Keratinocyte (primary cell): ENCODE results near the gene UVSSA. TPM values are rescaled to one million over a fixed set of nuclear protein-coding genes. Genes with fewer than 3 reads are reported as not detected.
"Not testable (repeated sequence)": the region's sequence is repeated elsewhere in the genome, so short reads cannot be mapped to it uniquely, and the experiment has no call there.

Experiments used
- DNase-seq: peaks from one replicate; pipeline ENCODE4 v3.0.0-alpha.2; 2011; ENCODE audit warnings: low read depth, missing footprints, low spot score
- FAIRE-seq: peaks from 2 replicates; lab custom pipeline; 2011; peaks lifted over from hg19 to GRCh38; lab: Jason Lieb, UNC
- H2AFZ ChIP-seq: 2 replicates; pipeline ENCODE4 v1.6.0; 2012; ENCODE audit warnings: low read length, control low read depth, inconsistent platforms; ENCODE audit not compliant: control insufficient read depth
- H3K27ac ChIP-seq: 2 replicates; pipeline ENCODE4 v1.5.1; 2011; ENCODE audit warnings: low read length; ENCODE audit not compliant: control insufficient read depth, insufficient read depth
- H3K27me3 ChIP-seq: 3 replicates; pipeline ENCODE4 v1.6.0; 2011; ENCODE audit warnings: low read length; ENCODE audit not compliant: control insufficient read depth, insufficient read depth; ENCODE audit errors: extremely low read depth
- H3K36me3 ChIP-seq, 2 experiments: 2 replicates in 1 of 2; 3 replicates in 1 of 2; pipeline ENCODE4 v1.5.1; 2011; ENCODE audit warnings: low read length in 2 of 2, mild to moderate bottlenecking in 1 of 2; ENCODE audit not compliant: control insufficient read depth in 2 of 2, insufficient read depth in 2 of 2; ENCODE audit errors: extremely low read depth in 1 of 2
- H3K4me1 ChIP-seq: 3 replicates; pipeline ENCODE4 v1.5.1; 2011; ENCODE audit warnings: low read length; ENCODE audit not compliant: control insufficient read depth, insufficient read depth; ENCODE audit errors: extremely low read depth
- H3K4me2 ChIP-seq: 3 replicates; pipeline ENCODE4 v1.6.0; 2011; ENCODE audit warnings: low read depth, low read length; ENCODE audit not compliant: control insufficient read depth, insufficient read depth; ENCODE audit errors: extremely low read depth
- H3K4me3 ChIP-seq, 3 experiments: fragments of 200-600 bp in 1 of 3; sonication (generic) in 1 of 3; 2 replicates in 2 of 3; 3 replicates in 1 of 3; pipeline ENCODE4 v1.5.1; 2011 to 2016; ENCODE audit warnings: low read length in 3 of 3, mild to moderate bottlenecking in 3 of 3, control low read depth in 2 of 3, inconsistent platforms in 1 of 3, low read depth in 1 of 3, mixed read lengths in 1 of 3, mixed run types in 1 of 3, moderate library complexity in 1 of 3; ENCODE audit not compliant: control insufficient read depth in 2 of 3, insufficient read depth in 2 of 3; ENCODE audit errors: extremely low read depth in 1 of 3
- H3K79me2 ChIP-seq: 2 replicates; pipeline ENCODE4 v1.6.0; 2012; ENCODE audit warnings: low read length; ENCODE audit not compliant: control insufficient read depth, insufficient read depth
- H3K9ac ChIP-seq: 3 replicates; pipeline ENCODE4 v1.6.0; 2011; ENCODE audit warnings: low read length; ENCODE audit not compliant: control insufficient read depth, insufficient read depth; ENCODE audit errors: extremely low read depth
- H3K9me1 ChIP-seq: 3 replicates; pipeline ENCODE4 v1.6.0; 2011; ENCODE audit warnings: low read length; ENCODE audit not compliant: control insufficient read depth, insufficient read depth; ENCODE audit errors: extremely low read depth
- H3K9me3 ChIP-seq: 2 replicates; pipeline ENCODE4 v1.5.1; 2012; ENCODE audit warnings: low read depth, low read length; ENCODE audit not compliant: control insufficient read depth
- H4K20me1 ChIP-seq: 3 replicates; pipeline ENCODE4 v1.6.0; 2011; ENCODE audit warnings: low read length; ENCODE audit not compliant: control insufficient read depth, insufficient read depth; ENCODE audit errors: extremely low read depth
- EZH2 ChIP-seq: IDR thresholded peaks from one replicate; pipeline ENCODE4 v1.6.1; 2012; ENCODE audit warnings: inconsistent platforms, mild to moderate bottlenecking, low read length, moderate library complexity
- dilution Hi-C: fragments of 300-500 bp; cut with MboI; formaldehyde crosslinking; loops from one replicate; pipeline ENCODE4 v1.7.0; 2020; ENCODE audit warnings: low sequenced_read_pairs; ENCODE audit not compliant: extremely low pct_ligation_motif_present
- polyA plus RNA-seq, 5 experiments: library from polyadenylated mRNA; depleted of rRNA in 3 of 5; stranded (reverse) in 3 of 5; stranded (forward) in 1 of 5; unstranded in 1 of 5; fragments of >200 nt; gene quantifications; 1 replicate in 1 of 5; 2 replicates in 3 of 5; 3 replicates in 1 of 5; pipeline versions ENCODE4 v1.2.1 to v1.2.3, GENCODE V29; 2011 to 2012; ENCODE audit warnings: missing spikeins in 2 of 5, low read depth in 1 of 5, low replicate concordance in 1 of 5
- TF ChIP-seq, protein P1 (sequence below), 3 experiments: IDR thresholded peaks in 1 of 3; conservative IDR thresholded peaks in 1 of 3; optimal IDR thresholded peaks in 1 of 3; 2 replicates in 2 of 3; 3 replicates in 1 of 3; pipeline versions ENCODE3 to v1.5.1; 2011; ENCODE audit warnings: low read length in 3 of 3, mild to moderate bottlenecking in 3 of 3, moderate library complexity in 2 of 3, control low read depth in 1 of 3, inconsistent platforms in 1 of 3; ENCODE audit not compliant: insufficient read depth in 2 of 3; ENCODE audit errors: extremely low read depth in 1 of 3

The UVSSA gene
- polyA plus RNA-seq, 1 donor (not counting 4 experiments of a cell fraction or from before 2014, with no cell fraction given), result 4.7 TPM

DNA sequence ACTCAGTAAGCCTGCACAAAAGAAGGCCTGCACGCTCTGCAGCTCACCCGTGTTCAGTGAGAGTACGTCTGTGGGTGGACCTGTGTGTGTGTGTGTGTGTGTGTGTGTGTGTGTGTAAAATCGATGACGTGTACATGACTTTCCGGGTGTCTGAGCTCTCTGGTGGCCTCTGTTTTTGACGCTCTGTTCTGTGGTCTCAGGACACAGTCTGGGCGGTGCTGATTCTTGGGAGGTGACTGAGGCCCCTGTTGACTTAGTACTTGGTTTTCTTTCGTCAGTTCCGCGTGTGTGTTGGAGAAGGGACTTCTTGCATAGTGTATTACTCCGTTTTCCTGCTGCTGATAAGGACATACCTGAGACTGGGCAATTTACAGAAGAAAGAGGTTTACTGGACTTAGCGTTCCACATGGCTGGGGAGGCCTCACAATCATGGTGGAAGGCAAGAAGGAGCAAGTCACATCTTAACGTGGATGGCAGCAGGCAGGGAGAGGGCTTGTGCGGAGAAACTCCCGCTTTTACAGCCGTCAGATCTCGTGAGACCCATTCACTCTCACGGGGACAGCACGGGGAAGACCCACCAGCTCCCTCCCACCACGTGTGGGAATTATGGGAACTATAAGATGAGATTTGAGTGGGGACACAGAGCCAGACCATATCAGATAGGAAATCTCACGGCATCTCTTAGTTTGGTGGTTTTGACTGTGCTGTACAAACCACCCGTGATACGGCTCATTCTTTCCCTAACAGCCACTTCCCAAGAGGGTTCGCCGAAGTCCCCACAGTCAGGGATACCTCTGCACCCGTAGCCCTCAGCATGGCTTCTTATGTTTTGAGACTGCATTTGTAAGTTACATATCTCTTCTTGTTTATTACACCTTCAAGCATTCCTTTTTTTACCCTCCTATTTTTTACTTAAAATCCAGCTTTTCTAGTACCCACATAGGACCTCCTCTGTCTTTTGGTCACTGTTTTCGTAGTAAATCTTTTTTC lies 24.5 kb downstream of the UVSSA start:
- Histone ChIP-seq H3K79me2 (no peaks in the 10 kb centered on the region), H3K4me1 (no peaks in the 10 kb centered on the region), H3K4me2 (no peak overlapping the region), H3K9me1 (no peaks in the 10 kb centered on the region), H3K27me3 (no peaks in the 10 kb centered on the region), H3K9ac (no peak overlapping the region), H3K36me3 (peaks cover 10 to 12% of the 10 kb centered on the region in 2 experiments), H3K27ac (no peak overlapping the region), H2AFZ (no peak overlapping the region), H4K20me1 (peaks cover 2% of the 10 kb centered on the region), H3K9me3 (no peaks in the 10 kb centered on the region), H3K4me3 (no peak overlapping the region)
- DNase-seq (no peak), FAIRE-seq (no peak)
- no peak for TF ChIP-seq EZH2
- TF ChIP-seq, protein P1, sequence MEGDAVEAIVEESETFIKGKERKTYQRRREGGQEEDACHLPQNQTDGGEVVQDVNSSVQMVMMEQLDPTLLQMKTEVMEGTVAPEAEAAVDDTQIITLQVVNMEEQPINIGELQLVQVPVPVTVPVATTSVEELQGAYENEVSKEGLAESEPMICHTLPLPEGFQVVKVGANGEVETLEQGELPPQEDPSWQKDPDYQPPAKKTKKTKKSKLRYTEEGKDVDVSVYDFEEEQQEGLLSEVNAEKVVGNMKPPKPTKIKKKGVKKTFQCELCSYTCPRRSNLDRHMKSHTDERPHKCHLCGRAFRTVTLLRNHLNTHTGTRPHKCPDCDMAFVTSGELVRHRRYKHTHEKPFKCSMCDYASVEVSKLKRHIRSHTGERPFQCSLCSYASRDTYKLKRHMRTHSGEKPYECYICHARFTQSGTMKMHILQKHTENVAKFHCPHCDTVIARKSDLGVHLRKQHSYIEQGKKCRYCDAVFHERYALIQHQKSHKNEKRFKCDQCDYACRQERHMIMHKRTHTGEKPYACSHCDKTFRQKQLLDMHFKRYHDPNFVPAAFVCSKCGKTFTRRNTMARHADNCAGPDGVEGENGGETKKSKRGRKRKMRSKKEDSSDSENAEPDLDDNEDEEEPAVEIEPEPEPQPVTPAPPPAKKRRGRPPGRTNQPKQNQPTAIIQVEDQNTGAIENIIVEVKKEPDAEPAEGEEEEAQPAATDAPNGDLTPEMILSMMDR (optimal IDR thresholded peaks at IDR 0.05 in 1 of 3, IDR thresholded peaks at IDR 0.05 in 1 of 3, conservative IDR thresholded peaks at IDR 0.05 in 1 of 3; ENCODE audit: extremely low read depth in 1 of 3, insufficient read depth in 2 of 3, low read length in 3 of 3), result no peak
- dilution Hi-C loops, result no loop called here

DNA sequence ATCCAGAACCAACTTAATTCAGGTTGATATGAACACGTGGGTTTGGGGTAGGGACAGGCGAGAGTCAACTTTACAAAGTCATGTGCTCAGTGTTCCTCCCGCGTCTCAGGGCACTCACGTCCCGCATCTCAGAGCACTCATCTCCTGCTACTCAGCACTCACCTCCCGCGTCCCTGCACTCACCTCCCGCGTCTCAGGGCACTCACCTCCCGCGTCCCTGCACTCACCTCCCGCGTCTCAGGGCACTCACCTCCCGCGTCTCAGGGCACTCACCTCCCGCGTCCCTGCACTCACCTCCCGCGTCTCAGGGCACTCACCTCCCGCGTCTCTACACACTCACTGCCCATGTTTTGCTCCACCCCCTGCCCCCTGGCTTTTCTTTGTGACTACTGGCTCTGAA lies 25.6 kb downstream of the UVSSA start:
- H3K9ac ChIP-seq, H3K27me3 ChIP-seq, H2AFZ ChIP-seq, H3K4me1 ChIP-seq, H3K4me2 ChIP-seq, H3K27ac ChIP-seq, dilution Hi-C loops, FAIRE-seq, H3K79me2 ChIP-seq, H3K4me3 ChIP-seq, H4K20me1 ChIP-seq, H3K9me3 ChIP-seq, DNase-seq, H3K9me1 ChIP-seq: not testable (repeated sequence)
- H3K36me3 ChIP-seq, result peaks cover 7 to 12% of the 10 kb centered on the region in 2 experiments
